ENCODE measurements around the gene ASIC4.

Gene ASIC4

GRCh38 chr2:219477815-219478214 is 36.5 kb upstream of the ASIC4 start:
- in situ Hi-C loops (cut with HindIII; ENCODE audit: low pct_ligation_motif_present, low pct_unique_long_range_greater_than_20kb, low sequenced_read_pairs) = no loop called here
- no peak for DNase-seq

- in situ Hi-C loops (cut with HindIII; ENCODE audit: low pct_ligation_motif_present, low pct_unique_long_range_greater_than_20kb, low sequenced_read_pairs) = no loop called here
These were observed 35.4 kb upstream of the ASIC4 start for GRCh38 chr2:219478916-219479315.

DNA sequence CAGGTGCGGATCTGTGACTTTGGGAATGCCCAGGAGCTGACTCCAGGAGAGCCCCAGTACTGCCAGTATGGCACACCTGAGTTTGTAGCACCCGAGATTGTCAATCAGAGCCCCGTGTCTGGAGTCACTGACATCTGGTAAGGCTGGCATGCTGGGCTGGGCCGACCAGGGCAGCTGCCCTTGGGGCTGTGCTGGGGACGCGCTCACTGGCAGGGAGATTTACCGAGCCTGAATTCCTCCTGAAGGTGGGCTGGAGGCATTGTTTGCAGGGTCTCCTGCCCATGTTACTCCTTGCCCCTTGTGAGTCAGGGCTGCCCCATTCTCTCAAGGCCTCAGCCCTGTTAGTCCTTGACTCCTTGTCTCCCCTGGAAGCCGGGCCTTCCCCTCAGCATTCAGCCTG is 34.3 kb upstream of the ASIC4 start:
- in situ Hi-C loops (cut with HindIII; ENCODE audit: low pct_ligation_motif_present, low pct_unique_long_range_greater_than_20kb, low sequenced_read_pairs) = no loop called here
- no peak for DNase-seq

More at GRCh38 chr2:219478916-219479315, 35.4 kb upstream of the ASIC4 start:
- no peak for DNase-seq

DNA sequence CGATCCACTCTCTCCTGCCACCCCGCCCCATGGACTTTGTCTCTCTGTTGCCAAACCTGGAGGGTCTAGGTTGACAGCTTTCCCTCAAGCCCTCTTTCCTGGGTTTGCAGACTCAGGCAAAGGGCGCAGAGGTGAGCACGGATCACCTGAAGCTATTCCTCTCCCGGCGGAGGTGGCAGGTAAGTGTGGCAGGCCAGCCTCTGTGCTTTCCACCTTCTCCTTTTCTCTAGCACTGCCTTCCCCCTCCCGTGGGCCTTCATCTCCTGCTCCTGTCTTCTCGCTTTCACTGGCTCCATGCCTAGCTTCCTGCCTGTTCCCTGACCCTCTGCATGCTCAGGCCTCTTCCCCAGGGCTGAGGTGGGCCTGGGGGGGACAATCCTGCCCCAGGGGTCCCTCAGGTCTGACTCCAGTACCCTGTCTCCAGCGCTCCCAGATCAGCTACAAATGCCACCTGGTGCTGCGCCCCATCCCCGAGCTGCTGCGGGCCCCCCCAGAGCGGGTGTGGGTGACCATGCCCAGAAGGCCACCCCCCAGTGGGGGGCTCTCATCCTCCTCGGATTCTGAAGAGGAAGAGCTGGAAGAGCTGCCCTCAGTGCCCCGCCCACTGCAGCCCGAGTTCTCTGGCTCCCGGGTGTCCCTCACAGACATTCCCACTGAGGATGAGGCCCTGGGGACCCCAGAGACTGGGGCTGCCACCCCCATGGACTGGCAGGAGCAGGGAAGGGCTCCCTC is 31.4 kb upstream of the ASIC4 start:
- no peak for DNase-seq
- in situ Hi-C loops (cut with HindIII; ENCODE audit: low pct_ligation_motif_present, low pct_unique_long_range_greater_than_20kb, low sequenced_read_pairs) = no loop called here

- DNase-seq = no peak
- in situ Hi-C loops (cut with HindIII; ENCODE audit: low pct_ligation_motif_present, low pct_unique_long_range_greater_than_20kb, low sequenced_read_pairs) = no loop called here
These were observed 30.6 kb upstream of the ASIC4 start for GRCh38 chr2:219483451-219484342.

GRCh38 chr2:219484343-219485200 is 29.7 kb upstream of the ASIC4 start:
- in situ Hi-C loops (cut with HindIII; ENCODE audit: low pct_ligation_motif_present, low pct_unique_long_range_greater_than_20kb, low sequenced_read_pairs) = no loop called here
- DNase-seq = no peak

GRCh38 chr2:219485201-219485580 is 29.1 kb upstream of the ASIC4 start:
- in situ Hi-C loops (cut with HindIII; ENCODE audit: low pct_ligation_motif_present, low pct_unique_long_range_greater_than_20kb, low sequenced_read_pairs) = no loop called here
- no peak for DNase-seq

DNA sequence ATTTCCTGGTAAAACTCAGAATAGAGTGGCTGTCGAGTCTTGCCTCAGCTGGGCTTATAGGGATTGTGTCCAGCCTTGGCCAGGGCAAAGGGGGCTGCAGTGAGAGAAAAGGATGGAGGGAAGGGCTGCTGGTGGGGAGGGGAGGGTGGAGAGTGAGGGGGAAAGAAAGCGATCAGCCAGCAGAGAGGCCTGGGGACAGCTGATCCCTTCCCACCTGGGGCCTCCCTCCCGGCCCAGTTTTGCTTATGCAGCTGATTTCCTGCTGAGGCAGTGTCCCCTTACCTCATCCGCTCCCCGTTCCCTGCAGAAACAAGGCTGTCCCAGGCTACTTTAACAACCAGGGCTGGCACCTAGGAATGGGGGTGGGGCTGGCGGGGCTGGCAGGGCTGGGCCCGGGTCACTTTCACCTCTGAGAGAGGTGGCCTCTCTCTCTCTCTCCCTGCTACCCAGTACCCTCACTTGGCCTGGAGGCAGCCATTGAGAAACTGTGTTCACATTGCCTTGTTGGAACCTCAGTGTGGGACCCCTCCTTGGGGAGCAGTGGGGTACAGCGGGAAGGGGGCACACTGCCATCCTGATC is 27.8 kb upstream of the ASIC4 start:
- no peak for DNase-seq
- in situ Hi-C loops (cut with HindIII; ENCODE audit: low pct_ligation_motif_present, low pct_unique_long_range_greater_than_20kb, low sequenced_read_pairs) = no loop called here

GRCh38 chr2:219488149-219488843 is 26.0 kb upstream of the ASIC4 start:
- in situ Hi-C loops (cut with HindIII; ENCODE audit: low pct_ligation_motif_present, low pct_unique_long_range_greater_than_20kb, low sequenced_read_pairs) = no loop called here
- no peak for DNase-seq

GRCh38 chr2:219488844-219489194 is 25.5 kb upstream of the ASIC4 start:
- no peak for DNase-seq
- in situ Hi-C loops (cut with HindIII; ENCODE audit: low pct_ligation_motif_present, low pct_unique_long_range_greater_than_20kb, low sequenced_read_pairs) = no loop called here

GRCh38 chr2:219489315-219489714 is 25.0 kb upstream of the ASIC4 start:
- DNase-seq = no peak
- in situ Hi-C loops (cut with HindIII; ENCODE audit: low pct_ligation_motif_present, low pct_unique_long_range_greater_than_20kb, low sequenced_read_pairs) = no loop called here

- DNase-seq = no peak
- in situ Hi-C loops (cut with HindIII; ENCODE audit: low pct_ligation_motif_present, low pct_unique_long_range_greater_than_20kb, low sequenced_read_pairs) = no loop called here
These were observed 24.1 kb upstream of the ASIC4 start for GRCh38 chr2:219490186-219490585.

- no peak for DNase-seq
- in situ Hi-C loops (cut with HindIII; ENCODE audit: low pct_ligation_motif_present, low pct_unique_long_range_greater_than_20kb, low sequenced_read_pairs) = no loop called here
These were observed 23.6 kb upstream of the ASIC4 start for GRCh38 chr2:219490600-219491130.

DNA sequence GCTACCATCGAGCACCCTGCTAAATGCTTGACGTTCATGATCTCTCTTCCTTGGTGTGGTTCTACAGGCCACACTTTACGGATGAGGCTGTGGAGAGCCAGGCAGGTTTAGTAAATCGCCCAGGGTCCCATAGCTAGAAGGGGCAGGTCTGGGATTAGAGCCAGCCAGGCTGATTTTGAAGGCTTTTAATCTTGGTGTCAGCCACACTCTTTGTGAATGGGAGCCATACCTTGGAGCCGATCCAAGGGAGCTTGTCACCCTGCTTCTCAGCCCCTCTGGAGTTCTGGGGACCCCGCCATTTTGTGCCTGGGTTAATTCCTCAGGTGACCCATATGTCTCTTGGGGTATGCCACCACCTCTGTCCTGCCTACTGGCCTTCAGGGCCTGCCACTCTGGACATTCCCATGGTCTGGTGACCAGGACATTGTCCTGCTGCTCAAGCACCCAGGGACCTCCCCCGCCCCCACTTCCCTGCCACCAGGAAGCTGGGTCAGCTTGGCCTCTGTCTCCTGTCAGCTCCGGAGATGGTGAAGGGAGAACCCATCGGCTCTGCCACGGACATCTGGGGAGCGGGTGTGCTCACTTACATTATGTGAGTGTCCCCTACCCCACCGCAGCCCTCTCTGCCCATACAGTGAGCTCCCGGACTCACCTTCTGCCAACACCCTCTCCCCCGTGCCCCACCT is 22.9 kb upstream of the ASIC4 start:
- in situ Hi-C loops (cut with HindIII; ENCODE audit: low pct_ligation_motif_present, low pct_unique_long_range_greater_than_20kb, low sequenced_read_pairs) = no loop called here
- DNase-seq = no peak

DNA sequence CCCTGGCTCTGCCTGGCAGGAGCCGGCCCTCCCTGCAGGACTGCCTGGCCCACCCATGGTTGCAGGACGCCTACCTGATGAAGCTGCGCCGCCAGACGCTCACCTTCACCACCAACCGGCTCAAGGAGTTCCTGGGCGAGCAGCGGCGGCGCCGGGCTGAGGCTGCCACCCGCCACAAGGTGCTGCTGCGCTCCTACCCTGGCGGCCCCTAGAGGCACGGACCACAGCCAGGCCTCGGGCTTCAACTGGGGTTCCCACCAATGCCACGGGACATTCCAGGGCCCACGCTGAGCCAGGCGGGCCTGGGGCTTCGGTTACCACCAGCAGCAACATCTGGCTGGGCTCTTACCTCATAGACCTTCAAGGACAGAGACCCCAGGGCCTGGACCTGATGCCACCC is 21.7 kb upstream of the ASIC4 start:
- no peak for DNase-seq
- in situ Hi-C loops (cut with HindIII; ENCODE audit: low pct_ligation_motif_present, low pct_unique_long_range_greater_than_20kb, low sequenced_read_pairs) = no loop called here

DNA sequence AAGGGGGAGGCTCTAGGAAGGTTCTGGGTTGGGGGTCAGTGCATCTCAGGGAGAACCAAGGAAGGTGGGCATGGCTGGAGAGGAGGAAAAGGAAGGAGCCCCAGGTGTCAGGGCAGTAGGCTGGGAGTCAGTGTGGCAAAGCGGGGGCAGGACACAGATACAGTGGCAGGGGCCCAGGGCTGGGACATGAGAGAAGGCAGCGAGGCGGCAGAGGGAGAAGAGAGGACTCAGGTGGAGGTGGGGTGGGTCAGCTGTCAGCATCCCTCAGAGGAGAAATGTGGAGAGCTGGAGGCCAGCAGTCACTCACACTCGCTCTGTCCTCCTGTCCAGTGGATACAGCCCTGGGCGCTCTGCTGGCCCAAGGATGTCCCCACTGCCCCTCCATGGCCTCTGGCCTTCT is 21.2 kb upstream of the ASIC4 start:
- no peak for DNase-seq
- in situ Hi-C loops (cut with HindIII; ENCODE audit: low pct_ligation_motif_present, low pct_unique_long_range_greater_than_20kb, low sequenced_read_pairs) = no loop called here

GRCh38 chr2:219494952-219495530 is 19.2 kb upstream of the ASIC4 start:
- DNase-seq = no peak
- in situ Hi-C loops (cut with HindIII; ENCODE audit: low pct_ligation_motif_present, low pct_unique_long_range_greater_than_20kb, low sequenced_read_pairs) = no loop called here

All from ACHN (cell line).